Spleen (tissue), 7 donors: ENCODE measurements around the gene PARVA.

ENCODE experiments used
- POLR2AphosphoS5 ChIP-seq, 3 donors: sonication (generic); formaldehyde crosslinking; IDR thresholded peaks; one replicate each; pipeline ENCODE4 v1.5.1; 2017; ENCODE audit warnings: antibody characterized with exemption in 3 of 3
- TF ChIP-seq, protein P1 (sequence below), 11 experiments: fragments of 200-600 bp in 7 of 11; fragments of 450-650 bp in 4 of 11; sonication (generic) in 4 of 11; IDR thresholded peaks in 8 of 11; conservative IDR thresholded peaks in 3 of 11; 1 replicate in 7 of 11; 2 replicates in 4 of 11; pipeline versions ENCODE4 v1.4.0 to v1.8.0; 2016 to 2021; ENCODE audit warnings: antibody characterized with exemption in 11 of 11, inconsistent platforms in 4 of 11, mild to moderate bottlenecking in 1 of 11
- donor health status: DM: no; HTN: no; CAD: no; lungs with moderate emphysema.
- donor health status: DM: no; HTN: no; CAD: no.
- donor health status: DM: no; HTN: no; CAD: no.

DNA sequence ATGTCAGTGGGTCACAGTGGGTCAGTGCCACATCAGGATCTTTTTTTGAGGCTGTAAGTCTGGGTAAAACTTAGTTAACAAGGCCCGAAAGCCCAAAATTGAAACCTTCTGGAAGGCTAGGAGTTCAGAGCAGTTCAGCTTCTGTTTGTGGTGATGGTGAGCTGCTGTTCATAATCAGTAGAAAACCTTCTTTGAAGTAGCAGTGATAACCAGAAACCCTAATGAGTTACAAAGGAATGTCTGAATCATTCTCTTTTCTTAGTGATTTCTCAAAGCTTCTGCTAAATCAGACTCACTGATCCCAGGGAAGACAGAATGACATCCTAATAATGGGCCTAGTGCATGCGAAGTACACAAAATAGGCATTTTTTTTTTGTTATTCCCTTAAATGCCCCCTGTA lies 124.7 kb downstream of the PARVA start:
- TF ChIP-seq, protein P1, sequence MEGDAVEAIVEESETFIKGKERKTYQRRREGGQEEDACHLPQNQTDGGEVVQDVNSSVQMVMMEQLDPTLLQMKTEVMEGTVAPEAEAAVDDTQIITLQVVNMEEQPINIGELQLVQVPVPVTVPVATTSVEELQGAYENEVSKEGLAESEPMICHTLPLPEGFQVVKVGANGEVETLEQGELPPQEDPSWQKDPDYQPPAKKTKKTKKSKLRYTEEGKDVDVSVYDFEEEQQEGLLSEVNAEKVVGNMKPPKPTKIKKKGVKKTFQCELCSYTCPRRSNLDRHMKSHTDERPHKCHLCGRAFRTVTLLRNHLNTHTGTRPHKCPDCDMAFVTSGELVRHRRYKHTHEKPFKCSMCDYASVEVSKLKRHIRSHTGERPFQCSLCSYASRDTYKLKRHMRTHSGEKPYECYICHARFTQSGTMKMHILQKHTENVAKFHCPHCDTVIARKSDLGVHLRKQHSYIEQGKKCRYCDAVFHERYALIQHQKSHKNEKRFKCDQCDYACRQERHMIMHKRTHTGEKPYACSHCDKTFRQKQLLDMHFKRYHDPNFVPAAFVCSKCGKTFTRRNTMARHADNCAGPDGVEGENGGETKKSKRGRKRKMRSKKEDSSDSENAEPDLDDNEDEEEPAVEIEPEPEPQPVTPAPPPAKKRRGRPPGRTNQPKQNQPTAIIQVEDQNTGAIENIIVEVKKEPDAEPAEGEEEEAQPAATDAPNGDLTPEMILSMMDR (IDR thresholded peaks at IDR 0.05 in 8 of 11, conservative IDR thresholded peaks at IDR 0.05 in 3 of 11) = no peak
- TF ChIP-seq POLR2AphosphoS5 (IDR thresholded peaks at IDR 0.05) = no peak
